HCT116 (cell line): ENCODE data around the gene KIAA0232. TPM values are rescaled to one million over a fixed set of nuclear protein-coding genes. Genes with fewer than 3 reads are reported as not detected.

Source experiments
- ATAC-seq: fragments of 200-7000 bp; cut with Tn5 transposase; 2 replicates; pipeline ENCODE4 v1.9.1; 2020; ENCODE audit warnings: mild to moderate bottlenecking, moderate library complexity
- BruUV-seq: library from RNA; stranded (reverse); fragments of 400-500 nt; replicated peaks from 2 replicates; lab custom pipeline; 2021; lab: Mats Ljungman, UMichigan
- CTCF ChIA-PET: fragments of 300-600 bp; sonication (Branson Sonifier 250); formaldehyde crosslinking; loops from one replicate; lab custom pipeline; 2021; ENCODE audit warnings: antibody characterized with exemption; lab: Charles Lee
- POLR2A ChIA-PET: fragments of 300-600, 350-600 bp; sonication (Branson Sonifier 250); formaldehyde crosslinking; loops from one replicate; lab custom pipeline; 2021; ENCODE audit warnings: antibody characterized with exemption; lab: Charles Lee
- RAD21 ChIA-PET, 2 experiments: fragments of 300-600 bp; sonication (Branson Sonifier 250); formaldehyde crosslinking; loops; one replicate each; lab custom pipeline; 2023; ENCODE audit warnings: low total read pairs in 2 of 2; ENCODE audit not compliant: uncharacterized antibody in 2 of 2, unreplicated experiment in 2 of 2, low non-redundant PET in 1 of 2; lab: Charles Lee
- DNase-seq: peaks from one replicate; pipeline ENCODE4 v3.0.0-alpha.2; 2010; ENCODE audit warnings: low read depth, low spot score
- H2AFZ ChIP-seq: fragments of 200-600 bp; shearing (Covaris generic), sonication (generic); 2 replicates; pipeline ENCODE4 v1.6.1; 2017; ENCODE audit warnings: low read depth, mixed run types, mixed read lengths, antibody characterized with exemption, low read length; ENCODE audit not compliant: poor library complexity, severe bottlenecking
- H3K27ac ChIP-seq: 2 replicates; pipeline ENCODE4 v1.5.1; 2012; ENCODE audit warnings: low read depth, low read length
- H3K27me3 ChIP-seq: fragments of 200-600 bp; sonication (generic); 2 replicates; pipeline ENCODE4 v1.6.1; 2016; ENCODE audit warnings: mixed run types, low read length, mixed read lengths; ENCODE audit not compliant: insufficient read depth
- H3K36me3 ChIP-seq, 2 experiments: fragments of 200-500 bp in 1 of 2; fragments of 200-600 bp in 1 of 2; sonication (Bioruptor generic) in 1 of 2; sonication (generic) in 1 of 2; 2 replicates each; pipeline versions ENCODE4 v1.5.1 to v1.6.1; 2014 to 2016; ENCODE audit warnings: low read length in 2 of 2, inconsistent platforms in 1 of 2, mixed read lengths in 1 of 2, mixed run types in 1 of 2; ENCODE audit not compliant: insufficient read depth in 2 of 2, control insufficient read depth in 1 of 2
- H3K4me1 ChIP-seq, 2 experiments: fragments of 200-600 bp in 1 of 2; sonication (generic) in 1 of 2; 2 replicates each; pipeline versions ENCODE4 v1.5.1 to v1.6.1; 2012 to 2017; ENCODE audit warnings: low read length in 2 of 2, inconsistent platforms in 1 of 2, mild to moderate bottlenecking in 1 of 2, mixed read lengths in 1 of 2, mixed run types in 1 of 2, moderate library complexity in 1 of 2; ENCODE audit not compliant: insufficient read depth in 2 of 2, control insufficient read depth in 1 of 2
- H3K4me2 ChIP-seq: fragments of 200-600 bp; sonication (generic); 2 replicates; pipeline ENCODE4 v1.6.1; 2017; ENCODE audit warnings: mixed run types, low read length, mixed read lengths
- H3K4me3 ChIP-seq, 2 experiments: fragments of 200-600 bp in 1 of 2; sonication (generic) in 1 of 2; replicated peaks in 1 of 2; 2 replicates each; pipeline ENCODE4 v1.5.1; 2011 to 2016; ENCODE audit warnings: low read length in 2 of 2, control low read depth in 1 of 2, low read depth in 1 of 2, mild to moderate bottlenecking in 1 of 2, mixed read lengths in 1 of 2, mixed run types in 1 of 2
- H3K79me2 ChIP-seq: fragments of 200-600 bp; sonication (generic); 2 replicates; pipeline ENCODE4 v1.6.1; 2017; ENCODE audit warnings: mild to moderate bottlenecking, mixed run types, low read length, moderate library complexity, mixed read lengths; ENCODE audit not compliant: insufficient read depth
- H3K9ac ChIP-seq: fragments of 200-600 bp; sonication (generic); 2 replicates; pipeline ENCODE4 v1.6.1; 2016; ENCODE audit warnings: low read length, mixed read lengths
- H3K9me2 ChIP-seq: fragments of 200-600 bp; sonication (generic), shearing (Covaris generic); 2 replicates; pipeline ENCODE4 v1.6.1; 2017; ENCODE audit warnings: mixed run types, mild to moderate bottlenecking, moderate library complexity; ENCODE audit not compliant: insufficient read depth
- H3K9me3 ChIP-seq, 2 experiments: fragments of 200-500 bp in 1 of 2; fragments of 200-600 bp in 1 of 2; sonication (Bioruptor generic) in 1 of 2; sonication (generic) in 1 of 2; 2 replicates each; pipeline ENCODE4 v1.6.1; 2014 to 2017; ENCODE audit warnings: low read length in 2 of 2, mixed read lengths in 2 of 2, inconsistent platforms in 1 of 2, low read depth in 1 of 2, mild to moderate bottlenecking in 1 of 2, mixed run types in 1 of 2, moderate library complexity in 1 of 2; ENCODE audit not compliant: control insufficient read depth in 1 of 2, insufficient read depth in 1 of 2
- H4K20me1 ChIP-seq: fragments of 200-600 bp; sonication (generic), shearing (Covaris generic); 2 replicates; pipeline ENCODE4 v1.6.1; 2017; ENCODE audit warnings: mixed run types, mild to moderate bottlenecking, moderate library complexity; ENCODE audit not compliant: insufficient read depth
- CBX3 ChIP-seq: IDR thresholded peaks from 2 replicates; pipeline ENCODE4 v1.6.1; 2012; ENCODE audit warnings: low read depth
- ELF1 ChIP-seq: IDR thresholded peaks from 2 replicates; pipeline ENCODE4 v1.6.1; 2012; ENCODE audit warnings: low read depth, borderline replicate concordance
- EZH2phosphoT487 ChIP-seq: fragments of 200-600 bp; IDR thresholded peaks from 2 replicates; pipeline ENCODE4 v1.6.1; 2018; ENCODE audit warnings: antibody characterized with exemption, borderline replicate concordance
- FOSL1 ChIP-seq: IDR thresholded peaks from 2 replicates; pipeline ENCODE4 v1.6.1; 2012; ENCODE audit warnings: low read depth
- JUND ChIP-seq: IDR thresholded peaks from 2 replicates; pipeline ENCODE4 v1.6.1; 2012
- POLR2A ChIP-seq: IDR thresholded peaks from 2 replicates; pipeline ENCODE4 v1.7.0; 2011; ENCODE audit warnings: borderline replicate concordance; ENCODE audit not compliant: insufficient read depth, insufficient read length; ENCODE audit errors: extremely low read depth
- POLR2AphosphoS5 ChIP-seq: IDR thresholded peaks from 2 replicates; pipeline ENCODE4 v1.6.1; 2011; ENCODE audit warnings: mild to moderate bottlenecking, low read depth, low read length, moderate library complexity
- RAD21 ChIP-seq: IDR thresholded peaks from 2 replicates; pipeline ENCODE4 v1.6.1; 2012; ENCODE audit warnings: low read depth, mild to moderate bottlenecking
- REST ChIP-seq: IDR thresholded peaks from 2 replicates; pipeline ENCODE4 v1.6.1; 2012; ENCODE audit warnings: low read depth
- SP1 ChIP-seq: IDR thresholded peaks from 2 replicates; pipeline ENCODE4 v1.6.1; 2012; ENCODE audit warnings: low read depth
- TCF7L2 ChIP-seq: IDR thresholded peaks from 2 replicates; pipeline ENCODE4 v1.7.0; 2011; ENCODE audit warnings: borderline replicate concordance, inconsistent platforms; ENCODE audit not compliant: insufficient read depth, insufficient read length; ENCODE audit errors: extremely low read depth
- YY1 ChIP-seq: IDR thresholded peaks from 2 replicates; pipeline ENCODE4 v1.6.1; 2011; ENCODE audit warnings: low read length, low read depth, moderate library complexity, mild to moderate bottlenecking; ENCODE audit not compliant: insufficient replicate concordance; ENCODE audit errors: extremely low read depth
- intact Hi-C: fragments of 100-400 bp; cut with micrococcal nuclease; formaldehyde crosslinking; loops from 2 replicates; pipeline ENCODE4 v1.10.0; 2022
- total RNA-seq: library from RNA; stranded (reverse); gene quantifications from one replicate; pipeline ENCODE4 v1.2.1, GENCODE V29; 2021; ENCODE audit not compliant: unreplicated experiment
- TF ChIP-seq, protein P1 (sequence below): IDR thresholded peaks from 2 replicates; pipeline ENCODE4 v1.6.1; 2012

KIAA0232 gene
- total RNA-seq, 1 experiment from 2014 or later = 18.1 TPM

GRCh38 chr4:6747294-6748051 is 35.1 kb upstream of the KIAA0232 start:
- H3K9me3 ChIP-seq = no peaks in the 10 kb centered on the region
- ATAC-seq = no peak
- RAD21 ChIA-PET = no interaction called here
- no peak for DNase-seq
- no peak overlapping the region for H3K27ac ChIP-seq
- BruUV-seq = no TSS peak
- no peak overlapping the region for H3K4me3 ChIP-seq
- no peaks in the 10 kb centered on the region for H3K27me3 ChIP-seq
- H4K20me1 ChIP-seq = no peaks in the 10 kb centered on the region
- CTCF ChIA-PET = no interaction called here
- H3K4me1 ChIP-seq = peaks cover 28 to 58% of the 10 kb centered on the region in 2 experiments
- H3K9ac ChIP-seq = no peak overlapping the region
- no peak overlapping the region for H2AFZ ChIP-seq
- POLR2A ChIA-PET = no interaction called here
- no peaks in the 10 kb centered on the region for H3K36me3 ChIP-seq
- H3K4me2 ChIP-seq = no peak overlapping the region
- no peak for TF ChIP-seq SP1
- TF ChIP-seq ELF1 = no peak
- no peak for TF ChIP-seq TCF7L2
- no peak for TF ChIP-seq RAD21
- TF ChIP-seq JUND = no peak
- TF ChIP-seq CBX3 = no peak
- TF ChIP-seq POLR2A = no peak
- TF ChIP-seq, all 23 proteins: peak for 0
- intact Hi-C loops = no loop called here
- no peaks in the 10 kb centered on the region for H3K79me2 ChIP-seq
- H3K9me2 ChIP-seq = no peaks in the 10 kb centered on the region

DNA sequence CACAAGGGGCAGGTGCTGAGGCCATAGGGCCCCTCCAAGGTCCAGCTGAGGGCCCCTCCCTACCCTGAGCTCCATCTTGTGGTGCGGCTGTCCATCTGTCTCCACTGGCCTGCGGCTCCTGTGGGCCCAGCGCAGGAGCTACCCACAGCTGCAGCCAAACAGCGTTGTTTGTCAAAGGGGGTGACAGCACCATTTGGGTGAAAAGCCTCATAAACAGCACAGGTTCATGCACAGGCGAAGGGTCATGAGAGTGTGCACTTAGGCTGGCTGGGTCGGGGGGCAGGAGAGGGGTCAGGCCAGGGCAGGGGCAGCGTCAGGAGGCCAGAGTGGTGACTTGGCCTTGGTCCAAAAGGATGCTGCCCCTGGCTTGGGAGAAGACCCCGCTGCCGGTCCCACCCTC is 34.2 kb upstream of the KIAA0232 start:
- TF ChIP-seq YY1 = no peak
- no peak for TF ChIP-seq POLR2AphosphoS5
- TF ChIP-seq REST = no peak
- TF ChIP-seq FOSL1 = no peak
- TF ChIP-seq, protein P1, sequence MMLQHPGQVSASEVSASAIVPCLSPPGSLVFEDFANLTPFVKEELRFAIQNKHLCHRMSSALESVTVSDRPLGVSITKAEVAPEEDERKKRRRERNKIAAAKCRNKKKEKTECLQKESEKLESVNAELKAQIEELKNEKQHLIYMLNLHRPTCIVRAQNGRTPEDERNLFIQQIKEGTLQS = no peak
- TF ChIP-seq EZH2phosphoT487 = no peak
- no peak for TF ChIP-seq RAD21
- no peak for TF ChIP-seq SP1
- TF ChIP-seq, all 23 proteins: peak for 0
- DNase-seq = no peak
- Histone ChIP-seq H3K27me3 (no peaks in the 10 kb centered on the region), H4K20me1 (no peaks in the 10 kb centered on the region), H3K4me2 (no peak overlapping the region; the same call in 1 of the 2 replicates), H3K4me3 (no peak overlapping the region), H3K9me3 (no peaks in the 10 kb centered on the region), H3K79me2 (no peaks in the 10 kb centered on the region), H3K9me2 (no peaks in the 10 kb centered on the region), H3K9ac (no peak overlapping the region), H3K36me3 (no peaks in the 10 kb centered on the region), H3K4me1 (peaks cover 28 to 66% of the 10 kb centered on the region in 2 experiments), H3K27ac (no peak overlapping the region), H2AFZ (no peak overlapping the region)
- ATAC-seq = no peak
- no TSS peak for BruUV-seq
- RAD21 ChIA-PET = no interaction called here
- CTCF ChIA-PET = no interaction called here
- intact Hi-C loops = no loop called here
- POLR2A ChIA-PET = no interaction called here
